OCI-LY3 (cell line): ENCODE measurements around the gene MAPKAP1.

Experiments
- H2AFZ ChIP-seq: fragments of 200-600, 300-600 bp; shearing (Covaris generic); 2 replicates; pipeline ENCODE4 v1.6.0; 2014; ENCODE audit warnings: antibody characterized with exemption, low read depth, low read length
- H3K27ac ChIP-seq: fragments of 200-600, 300-600 bp; sonication (generic); 2 replicates; pipeline ENCODE4 v1.5.1; 2014; ENCODE audit warnings: mild to moderate bottlenecking, low read length, moderate library complexity, mixed read lengths
- H3K27me3 ChIP-seq: fragments of 200-600, 300-600 bp; sonication (generic); 2 replicates; pipeline ENCODE4 v1.6.1; 2014; ENCODE audit warnings: low read depth, low read length, mixed read lengths
- H3K36me3 ChIP-seq: fragments of 200-600, 300-600 bp; sonication (generic); replicated peaks from 2 replicates; pipeline ENCODE3; 2014; ENCODE audit warnings: low read depth, low read length, mixed read lengths
- H3K4me1 ChIP-seq: fragments of 300-600, 200-600 bp; sonication (generic); 2 replicates; pipeline ENCODE4 v1.6.1; 2014; ENCODE audit warnings: low read length, mixed read lengths
- H3K4me2 ChIP-seq: fragments of 200-600, 300-600 bp; sonication (generic); 2 replicates; pipeline ENCODE4 v1.6.1; 2014; ENCODE audit warnings: low read length, mixed read lengths
- H3K4me3 ChIP-seq: fragments of 300-600, 200-600 bp; sonication (generic); 2 replicates; pipeline ENCODE4 v1.5.1; 2014; ENCODE audit warnings: antibody characterized with exemption, mild to moderate bottlenecking, low read length, moderate library complexity
- H3K79me2 ChIP-seq: fragments of 300-600, 200-600 bp; shearing (Covaris generic); 2 replicates; pipeline ENCODE4 v1.6.1; 2014; ENCODE audit warnings: mild to moderate bottlenecking, low read length, mixed read lengths
- H3K9ac ChIP-seq: fragments of 300-600, 200-600 bp; shearing (Covaris generic); 2 replicates; pipeline ENCODE4 v1.6.0; 2014; ENCODE audit warnings: mild to moderate bottlenecking, low read length, moderate library complexity
- H3K9me3 ChIP-seq: fragments of 200-600, 300-600 bp; shearing (Covaris generic); 2 replicates; pipeline ENCODE4 v1.6.1; 2014; ENCODE audit warnings: low read length, mixed read lengths; ENCODE audit not compliant: insufficient read depth
- H4K20me1 ChIP-seq: fragments of 200-600, 300-600 bp; sonication (generic); 2 replicates; pipeline ENCODE4 v1.6.1; 2016; ENCODE audit warnings: low read length, mixed read lengths; ENCODE audit not compliant: insufficient read depth
- EZH2phosphoT487 ChIP-seq: fragments of 200-600 bp; shearing (Covaris generic); IDR thresholded peaks from 2 replicates; pipeline ENCODE4 v1.6.1; 2018; ENCODE audit warnings: antibody characterized with exemption, mixed run types, low read depth
- TF ChIP-seq, protein P1 (sequence below): fragments of 200-600, 300-600 bp; sonication (generic); IDR thresholded peaks from 2 replicates; pipeline ENCODE4 v1.5.1; 2014; ENCODE audit warnings: antibody characterized with exemption, low read length, low read depth

Gene MAPKAP1

DNA sequence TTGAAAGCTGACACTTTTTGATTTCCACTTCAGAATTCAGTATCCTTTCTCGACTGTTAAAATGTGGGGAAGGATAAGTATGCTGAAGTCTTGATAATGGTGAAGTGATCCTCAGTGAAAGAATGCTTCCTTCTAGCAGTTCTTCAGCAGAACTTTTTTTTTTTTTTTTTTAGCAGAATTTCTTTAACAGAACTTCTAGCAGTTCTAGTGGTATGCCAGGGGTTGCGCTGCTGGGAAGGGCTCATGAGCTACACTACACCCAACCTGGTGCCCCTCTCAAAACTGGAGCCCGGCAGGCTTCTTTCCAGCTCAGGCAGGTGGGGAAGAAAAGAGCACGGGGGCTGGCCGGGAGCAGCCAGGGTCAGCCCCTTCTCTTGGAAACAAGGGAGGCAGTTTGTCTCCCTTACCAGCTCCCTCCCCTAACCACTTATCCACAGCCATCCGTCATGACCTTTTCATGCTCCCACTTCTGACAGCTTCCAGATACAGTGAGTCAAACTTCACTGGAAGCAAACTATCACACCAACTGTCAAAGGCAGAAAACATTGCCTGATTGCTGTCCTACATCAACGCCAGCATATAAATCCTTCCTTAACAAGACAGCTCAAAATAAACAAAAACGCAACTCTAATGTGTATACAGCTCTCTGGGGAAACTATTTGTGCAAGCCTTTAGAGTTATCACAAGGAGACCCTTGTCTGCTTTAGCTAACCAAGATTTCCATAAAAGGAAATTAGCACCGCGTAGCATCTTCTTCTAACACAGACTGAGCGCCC is 233.9 kb downstream of the MAPKAP1 start:
- H3K27me3 ChIP-seq: no peaks in the 10 kb centered on the region
- no peaks in the 10 kb centered on the region for H3K36me3 ChIP-seq
- no peak overlapping the region for H3K27ac ChIP-seq
- H3K4me1 ChIP-seq: no peaks in the 10 kb centered on the region
- H3K9ac ChIP-seq: no peak overlapping the region
- no peak overlapping the region for H3K4me3 ChIP-seq
- H3K9me3 ChIP-seq: no peaks in the 10 kb centered on the region
- H4K20me1 ChIP-seq: no peaks in the 10 kb centered on the region; the same call in 1 of the 2 replicates
- no peak overlapping the region for H3K4me2 ChIP-seq
- no peak overlapping the region for H2AFZ ChIP-seq
- H3K79me2 ChIP-seq: no peaks in the 10 kb centered on the region
- TF ChIP-seq EZH2phosphoT487: no peak
- TF ChIP-seq, protein P1, sequence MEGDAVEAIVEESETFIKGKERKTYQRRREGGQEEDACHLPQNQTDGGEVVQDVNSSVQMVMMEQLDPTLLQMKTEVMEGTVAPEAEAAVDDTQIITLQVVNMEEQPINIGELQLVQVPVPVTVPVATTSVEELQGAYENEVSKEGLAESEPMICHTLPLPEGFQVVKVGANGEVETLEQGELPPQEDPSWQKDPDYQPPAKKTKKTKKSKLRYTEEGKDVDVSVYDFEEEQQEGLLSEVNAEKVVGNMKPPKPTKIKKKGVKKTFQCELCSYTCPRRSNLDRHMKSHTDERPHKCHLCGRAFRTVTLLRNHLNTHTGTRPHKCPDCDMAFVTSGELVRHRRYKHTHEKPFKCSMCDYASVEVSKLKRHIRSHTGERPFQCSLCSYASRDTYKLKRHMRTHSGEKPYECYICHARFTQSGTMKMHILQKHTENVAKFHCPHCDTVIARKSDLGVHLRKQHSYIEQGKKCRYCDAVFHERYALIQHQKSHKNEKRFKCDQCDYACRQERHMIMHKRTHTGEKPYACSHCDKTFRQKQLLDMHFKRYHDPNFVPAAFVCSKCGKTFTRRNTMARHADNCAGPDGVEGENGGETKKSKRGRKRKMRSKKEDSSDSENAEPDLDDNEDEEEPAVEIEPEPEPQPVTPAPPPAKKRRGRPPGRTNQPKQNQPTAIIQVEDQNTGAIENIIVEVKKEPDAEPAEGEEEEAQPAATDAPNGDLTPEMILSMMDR: no peak

DNA sequence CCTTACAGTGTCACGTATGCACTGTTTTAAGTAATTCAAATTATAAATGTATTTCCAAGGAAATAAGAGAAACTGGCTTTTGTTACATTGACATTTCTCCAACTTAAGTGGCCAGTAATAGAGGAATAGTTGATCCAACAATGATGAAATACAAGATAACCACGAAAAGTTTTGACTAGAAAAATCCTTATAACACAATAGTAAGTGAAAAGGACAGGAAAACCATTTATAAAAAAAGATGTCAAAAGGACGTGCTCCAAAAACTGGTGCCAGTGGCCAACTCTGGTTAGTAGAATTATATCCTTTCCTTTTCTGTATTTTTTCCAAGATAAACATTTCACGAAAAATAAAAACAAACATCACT is 234.5 kb downstream of the MAPKAP1 start:
- TF ChIP-seq, protein P1: no peak
- no peak for TF ChIP-seq EZH2phosphoT487
- H3K4me1 ChIP-seq: no peaks in the 10 kb centered on the region
- no peaks in the 10 kb centered on the region for H3K79me2 ChIP-seq
- H4K20me1 ChIP-seq: no peaks in the 10 kb centered on the region; the same call in 1 of the 2 replicates
- H3K4me2 ChIP-seq: no peak overlapping the region
- no peaks in the 10 kb centered on the region for H3K36me3 ChIP-seq
- no peaks in the 10 kb centered on the region for H3K27me3 ChIP-seq
- no peaks in the 10 kb centered on the region for H3K9me3 ChIP-seq
- H3K9ac ChIP-seq: no peak overlapping the region
- no peak overlapping the region for H2AFZ ChIP-seq
- H3K27ac ChIP-seq: no peak overlapping the region
- H3K4me3 ChIP-seq: no peak overlapping the region

- H3K4me3 ChIP-seq: no peak overlapping the region
- no peak overlapping the region for H3K4me2 ChIP-seq
- H2AFZ ChIP-seq: no peak overlapping the region
- TF ChIP-seq EZH2phosphoT487: no peak
- TF ChIP-seq, protein P1: no peak
- no peaks in the 10 kb centered on the region for H3K36me3 ChIP-seq
- H4K20me1 ChIP-seq: no peaks in the 10 kb centered on the region
- H3K9ac ChIP-seq: no peak overlapping the region
- H3K79me2 ChIP-seq: no peaks in the 10 kb centered on the region
- H3K9me3 ChIP-seq: no peaks in the 10 kb centered on the region
- H3K4me1 ChIP-seq: no peaks in the 10 kb centered on the region
- H3K27me3 ChIP-seq: no peaks in the 10 kb centered on the region
- no peak overlapping the region for H3K27ac ChIP-seq
These were observed 236.0 kb downstream of the MAPKAP1 start for GRCh38 chr9:125470767-125471580.

- no peaks in the 10 kb centered on the region for H3K27me3 ChIP-seq
- H3K36me3 ChIP-seq: no peaks in the 10 kb centered on the region
- no peak for TF ChIP-seq EZH2phosphoT487
- TF ChIP-seq, protein P1: no peak
- H3K9ac ChIP-seq: no peak overlapping the region
- H3K4me1 ChIP-seq: no peaks in the 10 kb centered on the region
- H3K9me3 ChIP-seq: no peaks in the 10 kb centered on the region
- no peak overlapping the region for H3K27ac ChIP-seq
- H3K4me3 ChIP-seq: no peak overlapping the region
- no peaks in the 10 kb centered on the region for H3K79me2 ChIP-seq
- H4K20me1 ChIP-seq: no peaks in the 10 kb centered on the region
- H2AFZ ChIP-seq: no peak overlapping the region
- H3K4me2 ChIP-seq: no peak overlapping the region
These were observed 236.8 kb downstream of the MAPKAP1 start for GRCh38 chr9:125470189-125470588.
